K562 (cell line): Measurements from ENCODE around the gene FCGR2B. TPM values are rescaled to one million over a fixed set of nuclear protein-coding genes. Genes with fewer than 3 reads are reported as not detected.

Source experiments
- BACH1 ChIP-seq: fragments of 200-800 bp; sonication (Bioruptor generic); IDR thresholded peaks from 2 replicates; pipeline ENCODE4 v1.6.1; 2016; ENCODE audit warnings: missing genetic modification characterization, missing compliant biosample characterization
- EGR1 ChIP-seq: fragments of 450-650 bp; conservative IDR thresholded peaks from 2 replicates; pipeline ENCODE4 v1.6.1; 2017; ENCODE audit warnings: mild to moderate bottlenecking
- PBX2 ChIP-seq, 2 experiments: IDR thresholded peaks in 1 of 2; conservative IDR thresholded peaks in 1 of 2; 2 replicates each; pipeline ENCODE4 v1.6.1; 2016; ENCODE audit warnings: low read depth in 2 of 2, mild to moderate bottlenecking in 1 of 2, missing compliant biosample characterization in 1 of 2, missing genetic modification characterization in 1 of 2, moderate library complexity in 1 of 2
- PRDM10 ChIP-seq: fragments of 450-650 bp; IDR thresholded peaks from 2 replicates; pipeline ENCODE4 v1.6.1; 2018; ENCODE audit not compliant: partially characterized antibody
- TBP ChIP-seq: optimal IDR thresholded peaks from 2 replicates; pipeline ENCODE3; 2011; ENCODE audit warnings: low read depth, low read length, improper control_type of control experiment
- USF1 ChIP-seq: sonication (generic); formaldehyde crosslinking; IDR thresholded peaks from 2 replicates; pipeline ENCODE4 v1.9.0; 2022; ENCODE audit warnings: mild to moderate bottlenecking, missing genetic modification reagents
- ZC3H11A ChIP-seq: IDR thresholded peaks from 2 replicates; pipeline ENCODE4 v1.6.1; 2012; ENCODE audit warnings: low read depth, low read length, improper control_type of control experiment
- ZNF175 ChIP-seq: fragments of 200-800 bp; sonication (Bioruptor generic); IDR thresholded peaks from 2 replicates; pipeline ENCODE4 v1.6.1; 2016; ENCODE audit warnings: low read depth, mild to moderate bottlenecking, missing genetic modification characterization, missing compliant biosample characterization
- ZNF592 ChIP-seq: fragments of 450-650 bp; IDR thresholded peaks from 2 replicates; pipeline ENCODE4 v1.6.1; 2017; ENCODE audit warnings: antibody characterized with exemption, mild to moderate bottlenecking
- polyA plus RNA-seq, 8 experiments: library from polyadenylated mRNA; depleted of rRNA in 4 of 8; stranded (reverse) in 5 of 8; unstranded in 3 of 8; fragments of >200 nt; fragmentation: Nextera tagmentation in 2 of 8; fragmentation: Illumina TruSeq in 1 of 8; extraction: Ambion mirVana in 2 of 8; extraction: Trizol in 1 of 8; gene quantifications; 2 replicates each; pipeline versions ENCODE4 v1.2.1 to v1.2.3, GENCODE V29; 2011 to 2014; ENCODE audit warnings: inconsistent platforms in 1 of 8, missing spikeins in 1 of 8
- total RNA-seq, 7 experiments: library from RNA; depleted of rRNA in 6 of 7; stranded (reverse); fragments of >200 nt in 6 of 7; fragmentation: Illumina TruSeq in 2 of 7; extraction: Trizol in 2 of 7; gene quantifications; 2 replicates each; pipeline versions ENCODE4 v1.2.1 to v1.2.3, GENCODE V29; 2011 to 2021; ENCODE audit warnings: low replicate concordance in 1 of 7

Gene FCGR2B
- total and polyA plus RNA-seq, 9 of the 15 experiments (the other 6 are each of a cell fraction or from before 2014, with no cell fraction given): 1.7 to 8.9 (median 3.9) TPM

- peak; percentile 27; the same call in 1 of the 2 replicates for TF ChIP-seq ZNF592
- TF ChIP-seq BACH1: peak; percentile 63
- TF ChIP-seq PRDM10: peak; percentile 57
- TF ChIP-seq EGR1: peak; percentile 43; the same call in 1 of the 2 replicates
- no peak for TF ChIP-seq ZC3H11A
- TF ChIP-seq ZNF175 (CRISPR knock-in tag): peak; percentile 77; the same call in 1 of the 2 replicates
- no peak for TF ChIP-seq TBP
- TF ChIP-seq PBX2 (CRISPR knock-in tag; IDR thresholded peaks at IDR 0.05; ENCODE audit: low read depth): no peak
- TF ChIP-seq PBX2 (tag; conservative IDR thresholded peaks at IDR 0.05; ENCODE audit: low read depth): no peak
- no peak for TF ChIP-seq USF1
- TF ChIP-seq, all 486 proteins: peak for 8
Measured at GRCh38 chr1:161706113-161706481, 43.2 kb downstream of the FCGR2B start (continued).
